SK-N-SH (cell line): ENCODE results near the gene MAX.

Experiments
- CHD2 ChIP-seq: fragments of 150-350 bp; IDR thresholded peaks from 2 replicates; pipeline ENCODE4 v1.6.1; 2018; ENCODE audit warnings: low read length; ENCODE audit not compliant: partially characterized antibody
- EP300 ChIP-seq, 2 experiments: IDR thresholded peaks; 2 replicates each; pipeline versions ENCODE4 v1.4.0 to v1.6.1; 2012; ENCODE audit warnings: borderline replicate concordance in 1 of 2, low read depth in 1 of 2, low read length in 1 of 2
- EZH2phosphoT487 ChIP-seq: fragments of 200-600 bp; sonication (generic); IDR thresholded peaks from 2 replicates; pipeline ENCODE4 v1.6.1; 2017; ENCODE audit warnings: low read depth, mixed run types, mild to moderate bottlenecking, antibody characterized with exemption, moderate library complexity, borderline replicate concordance
- FOXJ3 ChIP-seq: sonication (generic); formaldehyde crosslinking; IDR thresholded peaks from 2 replicates; pipeline ENCODE4 v1.5.1; 2020; ENCODE audit warnings: mild to moderate bottlenecking, missing genetic modification reagents
- POLR2AphosphoS5 ChIP-seq: IDR thresholded peaks from 2 replicates; pipeline ENCODE4 v1.6.1; 2012; ENCODE audit warnings: low read depth, low read length
- RAD21 ChIP-seq: IDR thresholded peaks from 2 replicates; pipeline ENCODE4 v1.6.1; 2012; ENCODE audit warnings: mild to moderate bottlenecking, low read length
- TAF1 ChIP-seq: IDR thresholded peaks from 2 replicates; pipeline ENCODE4 v1.6.1; 2012; ENCODE audit warnings: low read depth, mild to moderate bottlenecking, low read length, moderate library complexity, borderline replicate concordance
- TF ChIP-seq, protein P1 (sequence below): fragments of 200-600 bp; sonication (generic); IDR thresholded peaks from 2 replicates; pipeline ENCODE4 v1.6.1; 2017; ENCODE audit warnings: antibody characterized with exemption, mild to moderate bottlenecking, moderate library complexity
- TF ChIP-seq, protein P2 (sequence below): IDR thresholded peaks from 2 replicates; pipeline ENCODE4 v1.4.0; 2012; ENCODE audit warnings: low read depth
- TF ChIP-seq, protein P3 (sequence below): IDR thresholded peaks from 2 replicates; pipeline ENCODE4 v1.6.1; 2012; ENCODE audit warnings: mild to moderate bottlenecking, low read depth, low read length, moderate library complexity
- TF ChIP-seq, protein P4 (sequence below): fragments of 150-350 bp; IDR thresholded peaks from 2 replicates; pipeline ENCODE4 v1.6.1; 2017; ENCODE audit warnings: antibody characterized with exemption, low read length, low read depth, borderline replicate concordance

DNA sequence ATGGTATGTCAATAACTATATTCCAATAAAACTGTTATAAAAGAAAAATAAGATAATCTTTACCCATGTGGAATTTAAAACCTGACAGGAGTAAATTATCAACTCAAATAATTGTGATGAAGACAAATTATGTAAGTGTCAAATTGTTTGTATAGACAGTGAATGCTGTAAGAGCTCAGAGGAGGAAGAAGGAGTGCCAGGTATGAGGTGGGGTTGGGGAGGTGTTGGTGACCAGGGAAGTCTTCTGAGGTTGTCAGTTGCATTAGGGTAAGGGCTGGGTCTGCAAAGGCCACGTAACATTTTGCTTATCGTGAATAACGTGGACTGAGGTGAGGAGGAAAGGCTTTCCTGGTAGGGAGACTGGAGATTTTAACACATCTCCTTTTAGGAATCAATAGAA is 2.5 kb upstream of the MAX start:
- TF ChIP-seq, protein P1, sequence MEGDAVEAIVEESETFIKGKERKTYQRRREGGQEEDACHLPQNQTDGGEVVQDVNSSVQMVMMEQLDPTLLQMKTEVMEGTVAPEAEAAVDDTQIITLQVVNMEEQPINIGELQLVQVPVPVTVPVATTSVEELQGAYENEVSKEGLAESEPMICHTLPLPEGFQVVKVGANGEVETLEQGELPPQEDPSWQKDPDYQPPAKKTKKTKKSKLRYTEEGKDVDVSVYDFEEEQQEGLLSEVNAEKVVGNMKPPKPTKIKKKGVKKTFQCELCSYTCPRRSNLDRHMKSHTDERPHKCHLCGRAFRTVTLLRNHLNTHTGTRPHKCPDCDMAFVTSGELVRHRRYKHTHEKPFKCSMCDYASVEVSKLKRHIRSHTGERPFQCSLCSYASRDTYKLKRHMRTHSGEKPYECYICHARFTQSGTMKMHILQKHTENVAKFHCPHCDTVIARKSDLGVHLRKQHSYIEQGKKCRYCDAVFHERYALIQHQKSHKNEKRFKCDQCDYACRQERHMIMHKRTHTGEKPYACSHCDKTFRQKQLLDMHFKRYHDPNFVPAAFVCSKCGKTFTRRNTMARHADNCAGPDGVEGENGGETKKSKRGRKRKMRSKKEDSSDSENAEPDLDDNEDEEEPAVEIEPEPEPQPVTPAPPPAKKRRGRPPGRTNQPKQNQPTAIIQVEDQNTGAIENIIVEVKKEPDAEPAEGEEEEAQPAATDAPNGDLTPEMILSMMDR: no peak
- TF ChIP-seq, protein P2, sequence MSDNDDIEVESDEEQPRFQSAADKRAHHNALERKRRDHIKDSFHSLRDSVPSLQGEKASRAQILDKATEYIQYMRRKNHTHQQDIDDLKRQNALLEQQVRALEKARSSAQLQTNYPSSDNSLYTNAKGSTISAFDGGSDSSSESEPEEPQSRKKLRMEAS: no peak
- TF ChIP-seq EP300 (IDR thresholded peaks at IDR 0.05; ENCODE audit: borderline replicate concordance in 1 of 2, low read depth in 1 of 2, low read length in 1 of 2) (no peak), CHD2 (no peak), FOXJ3 (CRISPR knock-in tag) (no peak), RAD21 (no peak), EZH2phosphoT487 (no peak), POLR2AphosphoS5 (no peak), TAF1 (no peak)
- TF ChIP-seq, protein P3, sequence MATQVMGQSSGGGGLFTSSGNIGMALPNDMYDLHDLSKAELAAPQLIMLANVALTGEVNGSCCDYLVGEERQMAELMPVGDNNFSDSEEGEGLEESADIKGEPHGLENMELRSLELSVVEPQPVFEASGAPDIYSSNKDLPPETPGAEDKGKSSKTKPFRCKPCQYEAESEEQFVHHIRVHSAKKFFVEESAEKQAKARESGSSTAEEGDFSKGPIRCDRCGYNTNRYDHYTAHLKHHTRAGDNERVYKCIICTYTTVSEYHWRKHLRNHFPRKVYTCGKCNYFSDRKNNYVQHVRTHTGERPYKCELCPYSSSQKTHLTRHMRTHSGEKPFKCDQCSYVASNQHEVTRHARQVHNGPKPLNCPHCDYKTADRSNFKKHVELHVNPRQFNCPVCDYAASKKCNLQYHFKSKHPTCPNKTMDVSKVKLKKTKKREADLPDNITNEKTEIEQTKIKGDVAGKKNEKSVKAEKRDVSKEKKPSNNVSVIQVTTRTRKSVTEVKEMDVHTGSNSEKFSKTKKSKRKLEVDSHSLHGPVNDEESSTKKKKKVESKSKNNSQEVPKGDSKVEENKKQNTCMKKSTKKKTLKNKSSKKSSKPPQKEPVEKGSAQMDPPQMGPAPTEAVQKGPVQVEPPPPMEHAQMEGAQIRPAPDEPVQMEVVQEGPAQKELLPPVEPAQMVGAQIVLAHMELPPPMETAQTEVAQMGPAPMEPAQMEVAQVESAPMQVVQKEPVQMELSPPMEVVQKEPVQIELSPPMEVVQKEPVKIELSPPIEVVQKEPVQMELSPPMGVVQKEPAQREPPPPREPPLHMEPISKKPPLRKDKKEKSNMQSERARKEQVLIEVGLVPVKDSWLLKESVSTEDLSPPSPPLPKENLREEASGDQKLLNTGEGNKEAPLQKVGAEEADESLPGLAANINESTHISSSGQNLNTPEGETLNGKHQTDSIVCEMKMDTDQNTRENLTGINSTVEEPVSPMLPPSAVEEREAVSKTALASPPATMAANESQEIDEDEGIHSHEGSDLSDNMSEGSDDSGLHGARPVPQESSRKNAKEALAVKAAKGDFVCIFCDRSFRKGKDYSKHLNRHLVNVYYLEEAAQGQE: no peak
- TF ChIP-seq, protein P4, sequence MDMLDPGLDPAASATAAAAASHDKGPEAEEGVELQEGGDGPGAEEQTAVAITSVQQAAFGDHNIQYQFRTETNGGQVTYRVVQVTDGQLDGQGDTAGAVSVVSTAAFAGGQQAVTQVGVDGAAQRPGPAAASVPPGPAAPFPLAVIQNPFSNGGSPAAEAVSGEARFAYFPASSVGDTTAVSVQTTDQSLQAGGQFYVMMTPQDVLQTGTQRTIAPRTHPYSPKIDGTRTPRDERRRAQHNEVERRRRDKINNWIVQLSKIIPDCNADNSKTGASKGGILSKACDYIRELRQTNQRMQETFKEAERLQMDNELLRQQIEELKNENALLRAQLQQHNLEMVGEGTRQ: no peak
